EL (cell line): ENCODE data around the gene ZFAND3.

ENCODE experiments used
- DNase-seq: peaks from one replicate; pipeline ENCODE4 v3.0.0-alpha.2; 2016

Gene ZFAND3

DNA sequence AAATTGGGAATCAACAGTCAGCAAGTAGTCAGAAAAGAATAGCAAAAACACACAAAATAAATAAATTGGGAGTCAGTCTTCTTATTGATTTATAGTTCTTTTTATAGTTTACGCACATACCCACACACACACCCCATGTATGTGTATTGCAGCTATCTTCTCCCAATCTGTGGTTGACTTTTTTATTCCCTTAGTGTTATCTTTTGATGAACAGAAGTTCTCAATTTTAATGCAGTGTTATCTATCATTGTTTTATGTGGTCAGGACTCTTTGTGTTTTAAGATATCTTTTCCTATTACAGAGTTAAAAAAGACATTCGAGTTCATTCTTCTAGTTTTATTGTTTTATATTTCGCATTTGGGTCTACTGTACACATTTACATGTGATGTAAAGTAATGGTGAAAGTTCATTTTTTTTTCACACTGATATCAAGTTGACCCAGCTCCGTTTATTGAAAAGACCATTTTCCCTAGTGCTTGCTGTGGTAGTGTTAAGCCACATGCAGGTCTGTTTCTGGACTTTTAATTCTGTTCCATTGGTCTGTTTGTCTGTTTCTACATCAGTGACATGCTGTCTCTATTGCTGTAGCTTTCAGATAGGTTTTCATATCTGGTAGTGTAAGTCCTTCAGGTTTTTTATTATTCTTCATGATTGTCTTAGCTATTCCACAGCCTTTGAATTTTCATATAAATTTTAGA lies 78.4 kb downstream of the ZFAND3 start:
- no peak for DNase-seq

DNA sequence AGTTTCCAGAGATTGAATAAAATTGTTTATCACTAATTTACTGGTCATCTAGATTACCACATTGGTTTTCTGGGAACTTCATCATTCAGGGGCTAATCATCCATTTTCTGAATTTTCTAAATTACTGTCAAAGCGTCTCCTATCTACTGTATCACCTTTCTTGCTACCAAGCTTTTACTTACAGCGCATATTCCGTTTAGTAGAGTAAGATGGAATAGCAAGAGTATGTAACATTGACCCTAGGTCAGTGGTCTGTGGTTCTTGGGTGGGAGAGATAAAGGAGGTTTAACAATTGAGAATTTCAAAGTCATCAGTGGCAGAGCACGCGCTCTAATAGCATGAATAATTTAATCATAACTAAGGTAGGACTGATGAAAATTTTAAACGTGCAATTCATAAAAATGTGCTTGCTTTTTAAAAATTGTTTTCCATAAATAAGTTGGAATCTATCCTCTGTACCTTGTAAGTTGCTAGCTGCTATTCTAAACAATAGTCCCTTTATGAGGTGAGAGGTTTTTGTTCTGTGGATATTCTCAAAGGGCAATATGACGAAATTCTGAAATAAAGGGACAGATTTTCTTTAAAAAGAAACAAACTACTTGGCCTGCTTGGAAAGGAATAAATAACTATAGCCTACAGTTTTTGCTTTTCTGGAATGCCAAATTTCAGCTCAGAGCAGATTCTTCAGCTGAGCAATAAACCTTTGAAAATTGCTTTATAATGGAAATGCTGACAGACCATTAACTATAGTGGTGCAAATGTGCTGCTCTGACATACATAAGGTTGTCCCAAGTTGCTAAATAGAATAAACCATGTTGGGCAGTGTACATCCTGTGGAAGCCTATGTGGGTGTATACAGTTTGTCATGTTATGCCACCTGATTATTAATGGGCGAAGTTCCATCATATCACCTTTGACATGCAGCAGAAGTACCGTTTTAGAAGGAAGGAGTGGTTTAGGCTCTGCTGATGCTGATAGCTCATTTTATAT lies 84.1 kb downstream of the ZFAND3 start:
- no peak for DNase-seq

DNA sequence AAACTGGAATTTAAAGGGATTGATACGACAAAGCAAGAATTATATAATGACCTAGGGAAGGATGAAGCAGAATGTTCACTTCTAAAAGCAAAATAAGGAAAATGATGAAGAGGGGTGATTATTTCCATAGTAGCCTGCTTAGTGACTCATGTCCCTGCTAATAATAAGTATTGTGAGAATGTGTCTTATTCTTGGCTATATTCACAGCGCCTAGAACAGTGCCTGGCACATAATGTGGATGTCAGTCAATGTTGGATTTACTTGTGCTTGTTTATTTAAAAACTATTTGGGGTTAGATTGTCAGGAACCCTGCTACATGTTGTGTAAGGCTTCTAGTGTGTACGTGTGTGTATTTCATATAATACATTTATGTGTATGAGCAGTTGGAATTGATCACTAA lies 85.1 kb downstream of the ZFAND3 start:
- DNase-seq = no peak

DNA sequence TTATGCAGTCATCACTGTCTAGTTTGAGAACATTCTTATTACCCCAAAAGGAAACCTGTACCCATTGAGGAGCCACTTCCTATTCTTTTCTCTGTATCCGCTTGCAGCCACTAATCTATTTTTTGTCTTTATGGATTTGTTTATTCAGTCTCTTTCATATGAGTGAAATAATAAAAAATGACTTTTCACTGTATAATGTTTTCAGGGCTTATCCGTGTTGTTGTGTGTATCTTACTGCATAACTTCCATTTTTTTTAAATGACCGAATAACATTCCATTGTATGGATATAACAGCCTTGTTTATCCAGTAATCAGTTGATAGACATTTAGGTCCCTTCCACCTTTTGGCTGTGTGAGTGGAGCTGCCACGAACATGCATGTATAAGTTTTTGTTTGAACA lies 86.6 kb downstream of the ZFAND3 start:
- DNase-seq = peak; percentile 36

DNA sequence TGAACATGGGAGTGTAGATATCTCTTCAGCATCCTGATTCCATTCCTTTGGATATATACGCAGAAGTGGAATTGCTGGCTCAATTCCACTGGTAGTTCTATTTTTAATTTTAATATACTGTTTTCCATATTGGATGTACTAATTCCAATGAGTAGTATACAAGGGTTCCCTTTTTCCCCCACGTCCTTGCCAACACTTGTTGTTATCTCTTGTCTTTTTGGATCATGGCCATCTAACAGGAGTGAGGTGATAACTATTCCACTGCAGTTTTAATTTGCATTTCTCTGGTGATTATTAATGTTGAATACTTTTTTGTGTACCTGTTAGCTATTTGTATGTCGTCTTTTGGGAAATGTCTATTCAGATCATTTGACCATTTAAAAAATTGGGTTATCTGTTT lies 91.5 kb downstream of the ZFAND3 start:
- DNase-seq = no peak

DNA sequence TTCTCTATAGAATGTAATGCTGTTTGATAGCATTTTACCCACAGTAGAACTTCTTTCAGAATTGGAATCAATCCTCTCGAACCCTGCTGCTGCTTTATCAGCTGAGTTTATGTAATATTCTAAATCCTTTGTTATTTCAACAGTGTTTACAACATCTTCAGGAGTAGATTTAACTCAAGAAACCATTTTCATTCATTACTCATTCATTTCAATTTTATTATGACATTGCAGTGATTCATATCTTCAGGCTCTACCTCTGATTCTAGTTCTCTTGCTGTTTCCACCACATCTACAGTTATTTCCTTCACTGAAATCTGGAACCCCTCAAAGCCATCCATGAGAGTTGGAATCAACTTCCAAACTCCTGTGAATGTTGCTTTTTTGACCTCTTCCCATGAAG lies 93.7 kb downstream of the ZFAND3 start:
- peak; percentile 44 for DNase-seq

DNA sequence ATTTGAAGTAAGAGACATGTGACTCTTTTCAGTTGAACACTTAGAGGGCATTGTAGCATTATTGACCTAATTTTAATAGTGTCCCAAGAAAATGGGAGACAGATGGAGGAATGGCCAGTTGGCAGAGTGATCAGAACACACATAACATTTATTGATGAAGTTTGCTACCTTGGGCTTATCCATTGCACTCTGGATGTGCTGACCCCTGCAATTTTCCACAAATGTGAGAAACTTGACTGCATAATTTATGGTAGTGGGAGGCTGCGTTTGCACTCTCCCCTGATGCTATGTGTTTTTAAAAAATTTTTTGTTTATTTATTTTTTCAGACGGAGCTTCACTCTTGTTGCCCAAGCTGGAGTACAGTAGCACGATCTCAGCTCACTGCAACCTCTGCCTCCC lies 95.9 kb downstream of the ZFAND3 start:
- no peak for DNase-seq

DNA sequence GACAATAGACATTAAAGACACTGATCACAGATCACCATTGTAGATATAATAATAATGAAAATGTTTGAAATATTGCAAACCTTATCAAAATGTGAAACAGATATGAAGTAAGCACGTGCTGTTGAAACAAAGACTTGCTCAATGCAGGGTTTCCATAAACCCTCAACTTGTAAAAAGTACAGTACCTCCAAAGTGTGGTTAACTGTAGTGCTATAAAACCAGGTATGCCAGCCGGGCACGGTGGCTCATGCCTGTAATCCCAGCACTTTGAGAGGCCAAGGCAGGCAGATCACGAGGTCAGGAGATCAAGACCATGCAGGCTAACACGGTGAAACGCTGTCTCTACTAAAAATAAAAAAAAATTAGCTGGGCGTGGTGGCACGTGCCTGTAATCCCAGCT lies 96.6 kb downstream of the ZFAND3 start:
- DNase-seq = no peak

DNA sequence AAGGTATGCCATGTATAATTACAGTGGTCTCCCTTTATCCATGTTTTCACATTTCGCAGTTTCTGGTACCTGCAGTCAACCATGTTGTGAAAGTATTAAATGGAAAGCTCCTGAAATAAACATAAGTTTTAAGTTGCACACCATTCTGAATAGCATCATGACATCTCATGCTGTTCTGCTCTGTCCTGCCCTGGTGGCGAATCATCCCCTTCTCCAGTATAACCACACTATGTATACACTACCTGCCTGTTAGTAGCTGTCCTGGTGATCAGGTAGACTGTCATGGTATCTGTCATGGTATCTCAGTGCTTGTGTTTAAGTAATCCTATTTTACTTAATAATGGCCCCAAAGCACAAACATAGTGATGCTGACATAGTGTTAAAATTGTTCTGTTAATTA lies 97.1 kb downstream of the ZFAND3 start:
- DNase-seq = no peak

DNA sequence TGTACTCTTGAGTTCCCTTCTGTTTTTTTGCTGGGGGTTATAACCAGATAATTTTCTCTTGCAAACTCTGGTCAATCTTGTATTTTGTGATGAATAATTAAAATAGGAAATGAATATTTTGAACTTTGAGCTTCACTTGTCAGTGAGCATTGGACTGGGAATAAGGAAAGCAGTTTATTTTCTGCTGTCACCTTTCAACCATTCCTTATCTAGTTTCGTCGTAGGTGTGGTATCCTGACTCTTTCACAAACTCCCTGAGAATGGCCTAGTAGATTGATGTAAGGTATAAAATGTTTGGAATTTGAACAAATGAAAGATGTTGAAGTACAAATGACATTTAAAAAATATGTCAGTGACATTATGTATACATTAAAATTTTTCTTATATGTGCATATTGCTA lies 98.0 kb downstream of the ZFAND3 start:
- DNase-seq = no peak

DNA sequence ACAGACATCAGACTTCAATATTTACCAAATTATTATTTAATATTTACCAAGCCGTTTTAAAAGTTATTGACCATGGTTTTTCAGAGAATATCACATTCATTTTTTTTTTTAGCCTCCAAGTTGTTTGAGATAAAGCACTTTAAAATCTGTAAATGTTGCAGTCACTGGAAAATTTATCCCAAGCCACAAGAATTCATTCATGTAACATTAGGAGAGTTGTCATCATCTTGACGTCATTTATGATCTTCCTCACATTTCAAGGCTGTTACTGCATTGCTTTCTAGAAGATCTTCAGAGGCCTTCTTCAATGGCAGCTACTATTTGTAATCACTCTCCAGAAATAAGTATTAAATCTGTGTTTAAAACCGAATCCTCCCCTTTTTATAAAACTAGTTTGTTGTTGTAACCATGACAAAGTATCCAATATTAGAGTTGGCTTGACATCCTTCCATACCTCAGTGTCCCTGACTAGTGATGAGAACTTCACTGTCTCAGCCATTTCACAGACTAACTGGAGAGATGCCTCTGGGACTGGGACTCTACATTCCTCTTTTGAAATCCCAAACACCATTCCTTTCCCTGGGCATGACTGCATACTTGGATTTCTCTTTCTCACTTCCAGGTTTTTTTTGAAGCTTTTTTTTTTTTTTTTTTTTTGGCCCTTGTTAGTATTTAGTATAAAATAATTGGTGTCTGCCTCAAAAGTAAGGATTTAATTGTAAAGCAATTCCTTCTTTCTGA lies 100.1 kb downstream of the ZFAND3 start:
- DNase-seq = peak; percentile 67

DNA sequence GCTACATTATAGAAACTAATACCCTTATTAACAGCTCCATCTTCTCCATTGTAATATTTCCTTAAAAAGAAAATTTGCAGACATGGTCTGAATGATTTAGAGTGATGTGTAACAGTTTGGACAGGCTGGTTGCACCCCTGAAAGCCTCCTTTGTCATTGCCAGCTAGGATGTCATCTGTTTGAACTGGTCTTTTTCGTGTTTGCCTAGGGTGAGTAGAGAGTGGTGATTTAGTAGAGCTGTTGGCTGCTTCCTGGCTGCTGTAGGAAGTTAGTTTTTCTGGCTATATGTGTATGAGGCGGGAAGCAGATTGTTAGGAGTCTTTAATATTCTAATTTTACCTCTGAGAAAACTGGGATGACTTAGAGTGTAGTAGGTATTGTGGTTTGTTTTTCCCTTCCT lies 101.1 kb downstream of the ZFAND3 start:
- no peak for DNase-seq

DNA sequence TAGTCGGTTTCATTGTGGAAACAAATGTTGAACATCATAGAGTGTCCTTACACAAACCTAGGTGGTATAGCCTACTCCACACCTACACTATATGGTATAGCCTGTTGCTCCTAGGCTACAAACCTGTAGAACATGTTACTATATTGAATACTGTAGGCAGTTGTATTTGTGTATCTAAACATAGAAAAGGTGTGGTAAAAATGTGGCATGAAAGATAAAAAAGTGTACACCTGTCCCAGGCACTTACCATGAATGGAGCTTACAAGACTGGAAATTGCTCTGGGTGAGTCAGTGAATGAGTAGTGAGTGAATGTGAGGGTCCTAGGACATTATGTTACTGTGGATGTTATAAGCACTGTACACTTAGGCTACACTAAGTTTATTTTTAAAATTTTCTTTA lies 103.0 kb downstream of the ZFAND3 start:
- no peak for DNase-seq

DNA sequence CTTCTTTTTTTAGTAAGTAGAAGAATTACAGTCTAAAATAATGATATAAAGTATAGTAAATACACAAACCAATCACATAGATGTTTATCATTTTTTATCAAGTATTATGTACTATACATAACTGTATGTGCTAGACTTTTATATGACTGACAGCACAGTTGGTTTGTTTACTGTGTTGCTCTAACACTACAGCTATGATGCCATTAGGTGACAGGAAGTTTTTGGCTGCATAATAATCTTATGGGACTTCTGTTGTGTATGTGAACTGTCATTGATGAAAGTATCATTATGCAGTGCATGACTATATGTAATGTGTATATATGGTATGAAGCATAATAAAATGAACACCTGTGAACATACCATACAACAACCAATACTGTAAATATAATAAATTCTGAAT lies 104.0 kb downstream of the ZFAND3 start:
- DNase-seq = no peak

DNA sequence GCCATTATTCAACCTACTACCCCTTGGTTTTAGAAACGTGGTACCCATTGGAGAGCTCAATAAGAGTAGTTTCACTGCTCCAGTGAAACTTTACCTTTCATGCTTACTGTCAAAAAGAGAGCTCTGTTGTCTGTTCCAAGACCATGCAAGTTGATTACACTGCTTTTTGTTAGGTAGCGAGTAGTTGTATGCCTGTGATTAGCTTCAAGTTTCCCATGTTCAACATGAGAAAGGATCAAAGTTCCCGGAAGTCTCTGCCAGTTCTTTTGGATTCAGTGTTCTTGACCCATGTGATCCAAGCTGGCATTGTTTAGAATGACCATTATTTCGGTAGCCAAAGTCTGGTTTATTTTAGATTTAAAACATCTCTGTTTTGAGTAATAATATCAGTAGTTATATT lies 107.1 kb downstream of the ZFAND3 start:
- DNase-seq = no peak

DNA sequence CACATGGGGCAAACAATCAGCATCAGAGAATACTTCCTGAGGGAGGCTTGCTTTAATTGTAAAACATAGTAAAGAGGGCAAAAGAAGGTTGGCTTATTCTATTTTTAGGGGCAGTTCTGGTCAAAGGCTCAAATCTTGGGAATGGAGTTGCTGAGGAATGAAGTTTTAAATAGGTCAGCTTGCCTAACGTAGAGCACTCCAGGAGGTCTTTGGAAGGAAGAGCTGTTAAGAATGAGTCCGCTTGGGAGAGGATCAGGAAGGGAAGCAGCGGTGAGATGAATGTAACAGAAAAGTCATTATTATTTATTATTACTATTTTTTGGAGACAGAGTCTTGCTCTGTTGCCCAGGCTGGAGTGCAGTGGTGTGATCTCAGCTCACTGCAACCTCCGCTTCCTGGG lies 108.7 kb downstream of the ZFAND3 start:
- no peak for DNase-seq

DNA sequence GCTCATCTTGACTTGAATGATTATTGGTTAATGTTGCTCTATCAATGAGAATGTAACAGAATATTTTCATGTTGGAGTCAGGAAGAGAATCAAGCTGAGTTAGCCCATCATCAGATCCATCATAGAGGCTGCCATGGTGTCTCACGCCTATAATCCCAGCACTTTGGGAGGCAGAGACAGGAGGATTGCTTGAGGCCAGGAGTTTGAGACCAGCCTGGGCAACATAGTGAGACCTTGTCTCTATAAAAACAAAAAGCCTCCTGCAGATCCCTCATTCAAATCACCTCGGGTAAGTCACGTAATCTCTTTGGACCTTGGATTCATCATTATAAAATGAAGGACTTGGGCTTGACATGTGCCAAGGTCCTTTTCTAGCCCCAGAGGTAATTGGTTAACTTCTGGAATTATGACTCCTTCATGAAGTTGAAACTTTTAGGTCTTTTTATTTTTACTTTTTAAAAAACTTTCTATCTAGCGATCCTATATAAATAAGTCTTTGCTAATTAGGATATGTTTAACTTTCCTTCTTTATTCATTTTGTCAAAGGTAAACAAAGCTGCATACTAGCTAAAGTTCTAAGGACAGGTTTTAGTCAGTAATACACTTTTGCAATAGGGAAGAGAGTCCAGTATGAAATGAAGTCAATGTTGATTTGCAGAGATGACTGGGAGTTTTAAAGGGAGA lies 110.9 kb downstream of the ZFAND3 start:
- no peak for DNase-seq

DNA sequence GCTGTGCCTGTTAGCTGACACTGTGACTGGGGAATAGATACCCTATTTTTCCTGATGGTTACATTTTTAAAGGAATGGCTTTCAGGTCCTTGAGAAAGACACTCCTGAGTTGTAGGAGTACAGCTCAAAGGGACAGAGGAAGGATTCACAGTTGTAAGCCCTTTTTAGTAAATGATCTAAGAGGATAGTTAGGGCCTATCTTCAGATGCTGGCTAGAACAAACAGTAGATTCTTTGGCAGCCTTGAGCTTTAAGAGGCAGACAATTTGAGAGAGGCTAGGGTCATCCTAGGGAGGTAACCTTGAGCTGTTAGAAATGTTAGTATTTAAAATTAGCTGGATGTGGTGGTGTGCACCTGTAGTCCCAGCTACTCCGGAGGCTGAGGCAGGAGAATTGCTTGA lies 111.5 kb downstream of the ZFAND3 start:
- no peak for DNase-seq

DNA sequence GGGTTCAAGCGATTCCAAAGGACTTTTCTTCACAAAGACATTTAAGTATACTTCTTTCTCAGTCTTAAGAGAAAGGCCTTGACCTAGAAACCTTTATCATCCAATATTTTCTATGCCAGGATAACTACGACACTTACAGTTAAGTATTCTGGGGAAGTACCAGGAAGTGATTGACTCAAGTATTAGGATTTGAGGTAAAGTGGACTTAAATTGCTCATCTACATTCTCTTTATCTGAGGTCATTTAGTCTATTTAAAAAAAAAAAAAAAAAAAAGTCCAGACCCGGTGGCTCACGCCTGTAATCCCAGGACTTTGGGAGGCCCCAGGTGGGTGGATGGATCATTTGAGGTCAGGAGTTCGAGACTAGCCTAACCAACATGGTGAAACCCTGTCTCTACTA lies 114.7 kb downstream of the ZFAND3 start:
- DNase-seq = peak; percentile 35

DNA sequence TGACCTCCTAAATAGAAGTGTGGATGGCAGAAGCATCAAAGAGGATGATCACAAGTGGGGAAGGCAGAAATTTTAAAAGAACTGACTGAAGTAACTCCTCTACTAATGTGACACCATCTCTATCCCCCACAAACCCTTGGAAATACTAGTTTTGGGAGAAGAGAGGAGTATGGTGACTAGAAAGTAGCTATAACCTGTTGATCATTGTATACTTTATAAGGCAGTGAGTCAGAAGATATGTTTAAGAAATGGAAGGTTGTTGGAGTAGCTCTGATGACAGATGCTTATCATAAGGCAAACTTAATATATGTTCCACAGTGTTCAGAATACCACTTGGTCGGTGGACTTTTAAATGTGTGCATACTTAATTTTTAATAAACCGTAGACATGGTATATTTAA lies 116.6 kb downstream of the ZFAND3 start:
- no peak for DNase-seq

DNA sequence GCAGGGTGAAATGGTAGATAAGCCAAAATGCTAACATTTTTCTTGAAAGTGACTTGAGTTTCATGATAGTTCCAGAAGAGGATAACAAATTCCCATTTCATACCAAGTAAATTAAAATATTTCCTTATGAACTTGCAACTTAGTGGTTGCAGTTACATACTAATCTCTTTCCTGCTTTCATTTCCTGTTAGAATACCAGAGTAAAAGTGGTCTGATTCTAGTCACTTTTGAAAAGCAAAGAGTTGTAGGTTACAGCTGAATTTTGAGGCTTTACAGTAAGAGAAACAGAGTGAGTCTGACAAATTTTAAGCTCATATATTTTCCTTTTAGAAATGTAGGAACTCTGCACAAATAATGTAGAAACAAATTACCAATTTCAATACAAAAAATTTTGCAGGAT lies 117.4 kb downstream of the ZFAND3 start:
- no peak for DNase-seq

DNA sequence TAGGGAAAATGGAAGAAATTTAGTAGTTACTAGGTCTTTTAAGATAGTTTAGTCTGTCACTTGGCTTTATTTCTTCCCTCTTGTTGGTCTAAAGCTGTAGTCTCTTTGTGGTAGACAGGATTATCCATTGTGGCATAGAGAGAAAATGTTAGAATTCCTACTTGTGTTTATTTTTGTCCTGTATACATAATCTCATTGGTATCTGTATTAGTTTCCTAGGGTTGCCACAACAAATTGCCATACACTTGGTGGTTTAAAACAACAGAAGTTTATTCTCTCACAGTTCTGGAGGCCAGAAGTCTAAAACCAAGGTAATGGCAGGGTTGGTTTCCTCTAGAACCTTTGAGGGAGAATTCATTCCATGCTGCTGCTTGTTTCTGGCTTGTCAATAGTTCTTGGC lies 119.4 kb downstream of the ZFAND3 start:
- peak; percentile 2 for DNase-seq
